NCI-H146 treated with DMSO at 0.1 percent for 48 hours (cell line): ENCODE data around the gene MARS2.
A peak's percentile ranks its signal among the peaks of the same experiment; 100 is the strongest.
"Not testable (repeated sequence)": the region's sequence is repeated elsewhere in the genome, so short reads cannot be mapped to it uniquely, and the experiment has no call there.

Experiments used
- DNase-seq: peaks from one replicate; lab custom pipeline; 2025; ENCODE audit not compliant: unreplicated experiment; lab: John Stamatoyannopoulos, UW

MARS2 gene

DNA sequence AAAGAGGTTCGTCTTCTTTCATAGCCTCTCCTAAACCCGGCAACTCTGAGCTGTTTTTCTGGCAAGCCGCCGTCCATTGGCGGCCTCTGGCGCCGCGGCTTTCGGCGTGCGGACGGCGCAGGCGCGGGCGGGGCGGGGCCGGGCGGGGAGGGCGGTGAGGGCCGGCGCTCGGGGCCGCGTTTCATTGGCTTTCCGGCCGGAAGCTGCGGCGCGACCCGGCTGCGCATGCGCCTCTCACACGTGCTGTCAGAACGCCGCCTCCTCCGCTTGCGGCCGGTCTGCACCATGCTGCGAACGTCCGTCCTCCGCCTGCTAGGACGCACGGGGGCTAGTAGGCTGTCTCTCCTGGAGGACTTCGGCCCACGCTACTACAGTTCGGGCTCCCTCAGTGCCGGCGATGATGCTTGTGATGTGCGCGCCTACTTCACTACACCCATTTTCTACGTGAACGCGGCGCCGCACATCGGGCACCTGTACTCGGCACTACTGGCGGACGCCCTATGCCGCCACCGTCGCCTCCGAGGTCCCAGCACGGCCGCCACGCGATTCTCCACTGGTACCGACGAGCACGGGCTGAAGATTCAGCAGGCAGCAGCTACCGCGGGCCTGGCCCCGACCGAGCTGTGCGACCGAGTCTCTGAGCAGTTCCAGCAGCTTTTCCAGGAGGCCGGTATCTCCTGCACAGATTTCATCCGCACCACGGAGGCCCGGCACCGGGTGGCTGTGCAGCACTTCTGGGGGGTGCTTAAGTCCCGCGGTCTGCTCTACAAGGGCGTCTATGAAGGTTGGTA, at the start of gene MARS2:
Gene MARS2, plus strand, starts transcription at position 249 of the 791 bp plus-strand sequence. Its CDS starts 37 bp downstream, at position 286.
- DNase-seq, result peak; percentile 66

DNA sequence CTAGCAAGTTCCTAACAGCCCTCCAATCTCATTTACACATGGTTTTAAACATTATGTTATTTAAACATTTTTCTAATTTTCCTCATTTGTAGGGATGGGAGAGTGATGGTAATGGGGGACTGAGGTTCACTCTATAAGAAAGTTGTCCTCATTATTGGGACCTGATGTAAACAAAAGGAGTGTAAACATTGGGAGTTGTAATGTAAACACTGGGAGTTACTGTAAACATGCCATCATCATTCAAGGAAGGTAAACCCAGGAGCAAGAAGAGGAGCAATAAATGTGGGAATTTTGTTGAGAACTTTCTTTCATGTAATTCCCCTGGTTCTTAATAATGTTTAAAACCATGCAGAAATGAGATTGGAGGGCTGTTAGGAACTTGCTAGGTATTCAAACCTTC, 47.6 kb upstream of the MARS2 start:
- no peak for DNase-seq

DNA sequence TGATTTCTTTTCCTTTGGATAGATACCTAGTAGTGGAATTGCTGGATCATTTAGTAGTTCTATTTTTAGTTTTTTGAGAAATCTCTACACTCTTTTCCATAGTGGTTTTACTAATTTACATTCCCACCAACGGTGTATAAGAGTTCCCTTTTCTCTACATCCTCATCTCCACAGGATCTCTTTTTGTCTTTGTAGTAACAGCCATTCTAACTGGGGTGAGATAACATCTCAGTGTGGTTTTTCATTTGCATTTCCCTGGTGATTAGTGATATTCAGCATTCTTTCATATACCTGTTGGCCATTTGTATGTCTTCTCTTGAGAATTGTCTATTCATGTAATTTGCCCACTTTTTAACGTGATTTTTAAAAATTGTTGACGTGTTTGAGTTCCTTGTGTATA, 43.5 kb upstream of the MARS2 start:
- no peak for DNase-seq

DNA sequence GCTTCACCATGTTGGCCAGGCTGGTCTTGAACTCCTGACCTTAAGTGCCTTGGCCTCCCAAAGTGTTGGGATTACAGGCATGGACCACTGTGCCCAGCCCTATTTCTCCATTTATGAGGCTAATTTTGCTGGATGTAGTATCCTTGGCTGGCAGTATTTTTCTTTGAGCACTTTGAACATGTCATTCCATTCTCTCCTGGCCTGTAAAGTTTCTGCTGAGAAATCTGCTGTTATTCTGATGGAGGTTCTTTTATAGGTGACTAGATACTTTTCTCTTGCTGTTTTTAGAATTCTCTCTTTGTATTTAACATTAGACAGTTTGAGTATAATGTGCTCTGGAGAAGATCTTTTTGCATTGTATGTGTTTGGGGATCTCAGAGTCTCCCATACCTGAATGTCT, 38.9 kb upstream of the MARS2 start:
- DNase-seq, result no peak

DNA sequence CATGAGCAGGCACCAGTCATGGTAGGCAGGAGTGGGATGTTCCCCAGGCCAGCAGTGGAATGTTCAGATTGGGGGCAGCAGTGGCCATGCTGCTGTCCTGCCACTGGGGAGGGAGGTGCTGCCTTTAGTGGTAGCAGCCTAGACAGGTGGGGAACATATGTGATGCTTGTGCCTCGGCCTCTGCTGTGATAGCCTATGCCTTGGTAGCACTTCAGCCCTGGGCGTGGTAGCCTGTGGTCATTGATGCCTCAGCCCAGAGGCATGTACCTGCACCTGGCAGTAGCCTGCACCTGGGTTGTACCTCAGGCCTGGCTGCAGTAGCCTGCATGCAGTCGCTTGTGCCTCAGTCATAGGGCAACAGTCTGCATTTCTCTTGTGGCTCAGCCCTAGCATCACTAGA, 36.9 kb upstream of the MARS2 start:
- no peak for DNase-seq

DNA sequence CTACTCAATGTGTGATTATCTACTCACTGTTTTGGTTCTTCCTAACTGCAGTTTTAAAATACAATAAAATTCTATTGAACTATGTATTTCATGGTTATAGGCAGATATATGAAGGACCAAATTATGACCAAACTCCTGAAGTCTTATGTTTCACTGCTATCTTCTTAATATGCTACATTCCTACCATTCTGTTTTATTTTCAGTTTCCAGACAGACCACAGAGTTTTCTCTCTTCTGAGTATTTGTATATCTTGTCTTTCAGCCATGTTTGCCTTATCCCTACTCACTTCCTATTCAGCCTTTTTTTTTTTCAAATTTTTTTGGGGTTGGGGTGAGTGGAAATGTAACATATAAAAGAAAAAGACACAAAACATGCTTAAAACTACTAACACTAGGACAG, 36.1 kb upstream of the MARS2 start:
- no peak for DNase-seq

DNA sequence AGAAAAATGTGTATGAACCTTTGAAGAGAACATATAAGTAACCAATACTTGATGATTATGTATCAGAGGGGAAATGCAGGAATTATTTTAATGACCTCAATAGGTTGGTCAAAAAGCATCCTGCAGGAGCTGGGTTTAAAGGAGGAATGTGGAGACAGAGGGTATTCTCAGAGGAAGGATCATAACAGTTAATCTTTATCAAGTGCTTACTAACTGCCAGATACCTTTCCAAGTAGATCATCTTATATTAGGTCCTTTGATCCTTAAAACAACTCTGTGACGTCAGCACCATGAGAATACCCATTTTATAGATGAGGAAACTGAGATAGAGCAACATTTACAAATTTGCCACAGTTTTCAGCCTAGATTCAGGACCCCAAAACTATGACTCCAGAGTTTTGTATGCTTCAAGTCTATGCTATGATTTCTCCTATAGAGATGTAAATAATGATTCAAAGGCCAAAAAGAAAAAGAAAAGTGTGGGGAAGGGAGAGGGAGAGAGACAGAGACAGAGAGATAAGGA, 32.7 kb upstream of the MARS2 start:
- no peak for DNase-seq

DNA sequence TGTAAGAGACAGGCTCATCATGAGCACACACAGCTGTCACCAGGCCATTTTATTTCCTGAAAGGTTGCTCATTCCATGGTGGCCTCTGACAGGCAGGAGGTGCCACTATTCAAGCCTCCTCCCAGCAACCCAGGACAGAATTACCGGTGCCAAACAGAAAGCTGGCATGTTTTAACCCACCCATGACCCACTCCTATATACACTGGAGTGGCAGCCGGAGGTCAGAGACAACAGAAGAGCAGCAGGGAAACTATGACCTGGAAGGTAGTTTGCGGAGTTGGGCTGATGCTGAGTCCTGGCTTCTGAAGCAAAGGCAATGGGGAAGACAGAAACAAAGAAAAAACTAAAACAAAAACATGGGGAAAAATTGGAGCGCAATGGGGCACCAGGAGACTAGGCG, 32.1 kb upstream of the MARS2 start:
- DNase-seq, result no peak

DNA sequence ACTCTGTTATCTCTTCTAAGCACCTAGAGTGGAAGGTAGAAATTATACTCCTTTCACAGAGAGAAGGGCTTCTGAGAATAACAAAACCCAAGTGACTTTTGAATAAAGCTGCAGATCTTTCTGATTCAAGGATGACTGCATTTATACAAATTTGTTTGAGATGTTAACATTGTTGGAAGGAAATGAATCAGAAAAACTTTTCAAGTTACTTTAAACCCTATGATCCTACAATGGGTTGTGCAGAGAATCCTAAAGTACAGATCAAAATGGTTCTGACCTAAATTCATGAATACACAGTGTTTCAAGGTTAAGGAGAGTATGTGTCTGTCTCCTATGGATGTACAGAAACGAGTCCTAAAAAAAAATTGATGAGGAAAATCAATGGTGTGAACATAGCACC, 31.6 kb upstream of the MARS2 start:
- DNase-seq, result no peak

DNA sequence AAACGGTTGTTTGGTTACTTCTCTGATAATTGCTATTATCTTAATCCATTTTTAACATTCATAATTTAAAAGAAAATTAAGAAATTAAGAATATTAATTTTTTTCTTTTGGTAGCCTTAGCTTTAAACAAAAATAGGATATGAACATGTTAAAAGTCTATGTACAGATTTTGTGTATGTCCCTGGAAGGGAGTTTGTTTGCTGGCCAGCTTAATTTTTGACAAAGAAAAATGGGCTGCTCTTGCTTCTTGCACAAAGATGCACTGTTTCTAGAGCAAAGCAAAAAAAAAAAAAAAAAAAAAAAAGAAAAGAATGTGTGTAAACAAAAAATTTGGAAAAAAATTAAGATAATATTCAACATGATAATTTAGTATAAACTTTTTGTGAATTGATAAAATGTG, 31.1 kb upstream of the MARS2 start:
- DNase-seq, result no peak

DNA sequence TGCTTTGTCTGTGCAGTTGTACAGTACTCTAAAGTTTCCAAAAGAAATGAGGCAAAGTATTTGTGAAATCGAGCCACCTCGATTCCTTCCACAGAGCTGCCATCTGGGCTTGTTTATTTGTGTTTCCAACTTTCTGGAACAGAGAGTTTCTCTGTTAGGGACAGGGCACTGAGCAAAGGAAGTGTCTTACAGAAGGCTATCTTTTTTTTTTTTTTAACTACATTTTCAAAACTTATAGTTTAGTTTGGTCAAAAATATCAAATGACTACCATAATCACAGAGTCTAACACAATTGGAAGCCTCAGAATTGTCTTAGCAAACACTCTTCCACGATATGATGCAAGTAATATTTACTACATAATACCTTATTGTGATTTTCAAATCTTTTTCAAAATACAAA, 30.6 kb upstream of the MARS2 start:
- no peak for DNase-seq

DNA sequence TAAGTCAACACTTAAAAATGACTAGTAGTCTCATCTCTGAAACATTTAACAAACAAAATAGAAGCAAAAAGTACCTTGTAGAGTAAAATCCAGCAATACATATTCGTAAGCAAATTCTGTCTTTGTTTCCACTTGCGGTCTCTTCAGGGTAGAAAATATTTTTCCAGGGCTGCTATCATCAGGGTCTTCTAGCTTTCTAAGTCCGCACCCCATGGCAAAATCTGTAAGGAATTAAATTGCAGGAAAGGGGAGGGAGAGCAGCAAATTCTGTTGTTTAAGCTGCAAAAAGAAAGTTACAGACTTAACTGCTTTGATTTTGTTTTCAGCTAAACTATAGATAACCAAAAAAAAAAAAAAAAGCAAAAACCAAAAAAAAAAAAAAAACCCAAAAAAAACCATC, 29.9 kb upstream of the MARS2 start, which contains the start of gene RFTN2:
Gene RFTN2, minus strand, starts transcription at position 342 of the 400 bp plus-strand sequence. Its CDS starts 129 bp downstream, at position 213.
- no peak for DNase-seq

DNA sequence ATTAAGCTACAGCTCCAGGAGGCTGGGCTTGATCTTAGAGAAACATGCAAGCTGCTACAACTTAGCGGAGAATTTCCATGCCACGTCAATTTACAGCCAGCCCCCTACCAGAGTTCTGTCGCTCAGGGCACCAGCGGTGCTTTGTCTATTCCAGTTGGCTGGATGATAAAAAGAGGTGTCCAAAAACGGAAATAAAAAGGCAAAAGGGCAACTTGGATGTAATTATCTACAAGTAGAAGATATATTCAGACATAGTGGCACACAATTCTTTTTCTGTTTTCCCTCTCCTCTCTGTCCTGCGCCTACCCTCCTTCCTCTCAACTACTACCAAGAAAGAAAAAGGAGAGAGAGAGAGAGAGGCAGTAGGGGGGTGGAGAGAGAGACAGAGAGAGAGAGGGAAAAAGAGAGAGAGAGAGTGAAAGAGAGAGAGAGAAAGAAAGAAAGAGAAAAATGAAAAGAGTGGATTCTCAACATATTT, 29.4 kb upstream of the MARS2 start:
- DNase-seq, result no peak

DNA sequence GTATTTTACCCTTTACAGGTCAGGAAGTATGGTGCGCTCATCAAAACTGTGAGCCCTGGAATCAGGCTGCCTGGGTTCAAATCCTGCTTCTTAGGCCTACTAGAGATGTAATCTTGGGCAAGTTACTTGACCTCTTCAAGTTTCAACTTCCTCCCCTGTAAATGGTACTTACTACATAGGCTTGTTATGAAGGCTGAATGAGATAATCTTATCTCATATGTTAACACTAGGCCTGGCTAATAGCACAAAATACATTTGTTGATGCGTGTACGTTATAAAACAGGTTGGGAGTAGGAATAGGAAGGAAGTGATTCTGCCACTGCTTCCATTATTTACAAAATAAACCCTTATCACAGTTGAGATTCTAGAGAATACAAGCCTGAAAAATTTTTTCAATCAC, 28.1 kb upstream of the MARS2 start:
- DNase-seq, result no peak

DNA sequence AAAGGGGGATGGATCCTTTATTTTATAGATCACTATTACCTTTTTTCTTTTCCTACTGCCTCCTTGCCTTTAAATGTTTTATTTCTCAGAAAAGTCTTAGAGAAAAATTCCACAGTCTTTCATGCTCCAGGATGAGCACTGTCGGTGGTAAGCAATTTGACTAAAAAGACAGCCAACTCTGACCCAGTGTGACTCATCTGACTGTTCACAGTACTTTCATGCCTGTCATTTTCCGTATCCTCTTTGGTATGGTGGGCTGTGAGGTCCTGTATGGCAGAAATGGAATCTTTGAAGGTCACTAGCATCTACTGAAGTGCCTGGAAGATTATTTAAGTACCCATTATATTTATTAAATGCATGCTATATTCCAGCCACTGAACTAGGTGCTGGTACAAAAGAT, 27.7 kb upstream of the MARS2 start:
- no peak for DNase-seq

DNA sequence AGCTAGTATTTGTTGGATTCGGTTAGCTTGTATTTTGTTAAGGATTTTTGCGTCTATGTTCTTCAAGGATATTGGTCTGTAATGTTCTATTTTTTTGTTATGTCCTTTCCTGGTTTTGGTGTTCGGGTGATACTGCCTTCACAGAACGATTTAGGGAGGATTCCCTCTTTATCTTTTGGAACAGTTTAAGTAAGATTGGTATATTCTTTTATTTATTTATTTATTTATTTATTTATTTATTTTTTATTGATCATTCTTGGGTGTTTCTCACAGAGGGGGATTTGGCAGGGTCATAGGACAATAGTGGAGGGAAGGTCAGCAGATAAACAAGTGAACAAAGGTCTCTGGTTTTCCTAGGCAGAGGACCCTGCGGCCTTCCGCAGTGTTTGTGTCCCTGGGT, 10.0 kb upstream of the MARS2 start:
- not testable (repeated sequence) for DNase-seq

DNA sequence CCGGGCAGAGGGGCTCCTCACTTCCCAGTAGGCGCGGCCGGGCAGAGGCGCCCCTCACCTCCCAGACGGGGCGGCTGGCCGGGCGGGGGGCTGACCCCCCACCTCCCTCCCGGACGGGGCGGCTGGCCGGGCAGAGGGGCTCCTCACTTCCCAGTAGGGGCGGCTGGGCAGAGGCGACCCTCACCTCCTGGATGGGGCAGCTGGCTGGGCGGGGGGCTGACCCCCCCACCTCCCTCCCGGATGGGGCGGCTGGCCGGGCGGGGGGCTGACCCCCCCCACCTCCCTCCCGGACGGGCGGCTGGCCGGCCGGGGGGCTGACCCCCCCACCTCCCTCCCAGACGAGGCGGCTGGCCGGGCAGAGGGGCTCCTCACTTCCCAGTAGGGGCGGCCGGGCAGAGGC, 9.2 kb upstream of the MARS2 start:
- DNase-seq, result not testable (repeated sequence)

DNA sequence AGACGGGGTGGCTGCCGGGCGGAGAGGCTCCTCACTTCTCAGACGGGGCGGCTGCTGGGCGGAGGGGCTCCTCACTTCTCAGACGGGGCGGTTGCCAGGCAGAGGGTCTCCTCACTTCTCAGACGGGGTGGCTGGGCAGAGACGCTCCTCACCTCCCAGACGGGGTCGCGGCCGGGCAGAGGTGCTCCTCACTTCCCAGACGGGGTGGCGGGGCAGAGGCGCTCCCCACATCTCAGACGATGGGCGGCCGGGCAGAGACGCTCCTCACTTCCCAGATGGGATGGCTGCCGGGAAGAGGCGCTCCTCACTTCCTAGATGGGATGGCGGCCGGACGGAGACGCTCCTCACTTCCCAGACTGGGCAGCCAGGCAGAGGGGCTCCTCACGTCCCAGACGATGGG, 8.6 kb upstream of the MARS2 start:
- DNase-seq, result not testable (repeated sequence)

DNA sequence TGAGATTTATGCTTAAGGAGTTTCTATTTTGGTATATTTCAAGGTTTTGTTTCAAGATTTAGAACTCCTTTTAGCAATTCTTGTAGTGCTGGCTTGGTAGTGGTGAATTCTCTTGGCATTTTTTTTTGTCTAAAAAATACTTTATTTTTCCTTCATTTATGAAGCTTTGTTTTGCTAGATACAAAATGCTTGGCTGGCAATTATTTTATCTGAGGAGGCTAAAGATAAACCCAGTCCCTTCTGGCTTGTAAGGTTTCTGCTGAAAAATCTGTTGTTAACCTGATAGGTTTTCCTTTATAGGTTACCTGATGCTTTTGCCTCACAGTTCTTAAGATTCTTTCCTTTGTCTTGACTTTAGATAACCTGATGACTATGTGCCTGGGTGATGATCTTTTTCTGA, 5.4 kb upstream of the MARS2 start:
- not testable (repeated sequence) for DNase-seq

DNA sequence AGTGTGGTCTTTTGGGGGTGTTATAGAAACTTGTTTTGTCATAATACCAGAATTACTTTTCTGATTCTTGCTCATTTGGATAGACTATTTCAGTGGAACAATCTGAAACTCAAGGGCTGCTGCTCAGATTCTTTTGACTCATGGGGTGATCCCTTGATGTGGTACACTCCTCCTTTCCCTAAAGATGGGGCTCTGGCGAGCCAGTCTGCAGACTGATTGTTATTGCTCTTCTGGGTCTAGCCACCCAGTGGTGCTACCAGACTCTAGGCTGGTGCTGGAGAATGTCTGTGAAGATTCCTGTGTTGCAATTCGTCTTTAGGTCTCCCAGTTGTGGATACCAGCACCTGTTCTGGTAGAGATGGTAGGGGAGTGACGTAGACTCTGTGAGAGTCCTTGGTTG, 4.2 kb upstream of the MARS2 start:
- DNase-seq, result no peak

DNA sequence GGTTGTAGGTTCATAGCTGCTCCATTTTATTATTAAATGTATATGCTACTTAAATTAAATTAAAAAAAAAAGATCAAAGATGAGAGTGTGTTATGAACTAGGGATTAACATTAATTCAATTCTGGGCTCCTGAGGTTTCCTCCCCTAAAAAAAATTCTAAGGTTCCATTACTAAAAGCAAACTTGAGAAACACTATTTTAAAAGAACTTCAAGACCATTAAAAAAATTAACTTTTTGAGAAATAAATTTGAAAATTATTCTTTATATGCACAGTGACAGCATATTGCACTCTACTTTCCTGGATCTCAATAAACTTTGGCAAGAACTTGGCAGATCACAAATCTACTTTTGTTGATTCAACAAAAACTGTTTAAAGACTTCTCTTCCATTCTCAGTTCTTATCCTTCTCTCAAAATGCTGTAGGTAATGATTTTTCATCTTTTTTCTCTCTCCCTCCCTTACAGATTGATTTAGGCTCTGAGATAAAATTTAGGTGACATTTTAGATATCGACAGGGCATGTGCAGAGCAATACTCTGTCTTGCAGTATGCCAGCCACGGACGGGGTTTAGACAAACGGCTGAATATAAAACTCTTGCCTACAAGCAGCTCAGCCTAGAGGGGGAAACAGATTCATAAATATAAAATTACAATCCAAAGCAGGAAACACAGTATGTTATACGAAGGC, 592 bp upstream of the MARS2 start:
- DNase-seq, result peak; percentile 23
